Measurements from ENCODE around the gene ABCA1.

ABCA1 gene

DNA sequence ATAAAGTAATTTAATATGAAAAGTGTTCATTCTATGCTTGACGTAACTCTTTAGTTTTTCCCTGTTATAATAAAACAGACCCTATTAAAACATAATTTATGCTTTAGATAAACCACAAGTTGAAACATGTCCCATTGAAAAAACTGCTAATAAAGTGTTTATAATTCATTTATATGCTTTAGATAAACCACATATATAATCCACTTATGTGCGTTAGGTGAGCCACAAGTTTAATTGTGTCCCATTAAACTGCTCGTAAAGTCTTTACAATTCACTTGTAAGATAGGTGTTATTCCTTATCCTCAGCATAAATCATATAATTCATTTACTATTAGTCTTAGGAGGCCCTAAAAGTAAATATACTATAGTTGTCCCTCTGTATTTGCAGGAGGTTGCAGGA, 160.4 kb downstream of the ABCA1 start:
- DNase-seq: no peak

DNA sequence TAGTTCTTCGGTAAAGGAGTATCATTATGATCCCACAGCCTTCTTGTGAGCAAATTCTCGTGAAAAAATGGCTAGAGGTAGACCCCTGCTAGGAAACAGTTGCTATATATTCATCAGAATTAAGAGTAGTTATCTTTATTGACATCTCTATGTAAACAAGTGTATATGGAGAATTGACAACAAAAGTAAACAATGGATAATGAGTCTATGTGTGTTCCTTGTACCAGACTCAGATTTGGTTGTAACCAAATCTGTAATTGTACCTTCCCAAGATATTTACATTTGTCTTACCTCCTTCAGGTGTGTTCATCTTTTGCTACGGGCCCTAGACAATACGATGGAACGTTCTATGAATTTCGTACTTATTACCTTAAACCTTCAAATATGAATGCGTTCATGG, 161.9 kb downstream of the ABCA1 start:
- DNase-seq: no peak

DNA sequence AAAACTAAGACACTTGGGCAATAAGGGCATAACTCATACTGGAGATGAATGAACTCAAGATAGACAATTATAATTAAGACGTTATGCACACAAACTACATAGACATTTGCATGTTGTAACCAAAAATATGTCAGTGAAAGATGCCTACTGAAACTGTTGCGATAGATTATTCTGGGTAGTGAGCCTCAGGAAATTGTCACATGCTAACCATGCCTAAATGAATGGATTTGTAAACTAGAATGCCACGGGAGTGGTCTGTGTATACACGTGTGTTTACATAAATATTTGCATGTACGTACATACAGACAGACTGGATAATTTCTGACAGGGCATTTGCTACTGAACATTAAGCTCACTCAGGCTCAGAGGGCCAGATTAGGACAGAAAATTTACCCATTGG, 162.8 kb downstream of the ABCA1 start:
- peak in 1 of 51 donors; percentile 27 for DNase-seq

DNA sequence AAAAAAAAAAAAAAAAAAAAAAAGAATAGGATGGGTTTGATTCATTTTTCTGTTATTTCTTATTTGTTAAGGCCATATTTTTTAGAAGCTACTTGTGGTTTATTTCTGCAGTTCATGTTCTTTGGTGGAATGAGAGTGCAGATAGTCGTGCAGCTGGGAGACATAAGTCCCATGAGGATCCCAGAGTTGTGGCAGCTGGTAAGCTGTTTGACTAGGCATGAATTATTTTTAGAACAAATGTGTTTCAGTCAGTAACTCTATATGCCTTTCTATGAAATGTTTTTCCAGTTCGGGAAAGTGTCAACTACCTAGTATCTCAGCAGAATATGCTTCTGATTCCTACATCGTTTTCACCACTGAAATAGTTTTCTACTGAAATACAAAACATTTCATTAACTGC, 169.0 kb downstream of the ABCA1 start:
- no peak for DNase-seq

DNA sequence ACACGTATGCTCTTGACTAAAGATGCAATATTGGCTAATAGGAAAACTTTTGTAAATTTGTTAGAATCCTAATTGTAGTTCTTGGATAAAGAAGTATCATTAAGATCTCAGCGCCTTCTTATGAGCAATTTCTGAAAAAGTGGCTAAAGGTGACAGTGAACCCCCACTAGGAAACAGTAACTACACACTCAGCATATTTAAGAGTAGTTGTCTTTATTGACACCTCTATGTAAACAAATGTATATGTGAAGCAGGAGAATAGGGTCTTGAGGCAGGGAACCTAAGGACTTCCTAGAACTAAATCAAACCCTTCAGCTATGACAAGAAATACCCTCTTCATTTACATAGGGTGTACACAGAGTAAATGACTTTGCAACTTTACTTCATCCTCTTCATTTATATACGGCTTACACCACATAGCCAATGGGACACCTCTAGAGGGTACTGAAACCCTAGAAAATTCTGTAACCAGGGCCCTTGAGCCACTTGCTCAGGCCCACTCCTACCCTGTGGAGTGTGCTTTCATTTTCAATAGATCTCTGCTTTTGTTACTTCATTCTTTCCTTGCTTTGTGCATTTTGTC, 177.7 kb downstream of the ABCA1 start:
- DNase-seq: no peak

DNA sequence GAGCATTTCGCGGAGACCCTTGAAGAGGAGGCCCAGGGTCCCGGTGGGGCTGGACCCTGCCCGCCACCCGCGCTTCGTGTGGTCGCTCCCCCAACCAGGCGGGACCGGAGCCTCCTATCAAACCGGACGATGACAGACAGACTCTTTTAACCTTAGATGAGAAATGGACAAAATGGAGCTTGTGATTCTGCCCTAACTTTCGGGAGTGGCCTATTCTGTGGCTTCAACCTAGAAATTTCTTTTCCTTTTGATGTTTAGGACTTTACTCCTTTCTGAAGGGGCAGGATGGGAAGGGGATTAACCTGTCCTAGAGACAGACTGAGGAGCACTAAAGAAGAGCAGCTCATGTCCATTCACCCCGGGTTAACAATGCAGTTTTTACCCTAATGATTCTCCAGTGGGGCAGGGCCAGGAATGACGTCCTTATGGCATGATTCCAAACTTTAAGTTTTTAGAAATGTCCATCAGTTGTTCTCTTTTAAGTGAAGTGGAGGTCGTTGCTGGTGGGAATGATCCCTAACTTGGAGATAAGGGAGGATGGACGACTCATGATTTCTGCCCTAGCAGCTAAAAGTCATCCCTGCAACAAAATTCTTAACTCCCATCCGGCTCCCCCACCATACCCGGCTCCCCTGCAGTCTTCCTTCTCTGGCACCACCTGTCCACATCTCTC, 179.5 kb downstream of the ABCA1 start:
- DNase-seq: peak in 2 of 51 donors; percentile 39 to 52

DNA sequence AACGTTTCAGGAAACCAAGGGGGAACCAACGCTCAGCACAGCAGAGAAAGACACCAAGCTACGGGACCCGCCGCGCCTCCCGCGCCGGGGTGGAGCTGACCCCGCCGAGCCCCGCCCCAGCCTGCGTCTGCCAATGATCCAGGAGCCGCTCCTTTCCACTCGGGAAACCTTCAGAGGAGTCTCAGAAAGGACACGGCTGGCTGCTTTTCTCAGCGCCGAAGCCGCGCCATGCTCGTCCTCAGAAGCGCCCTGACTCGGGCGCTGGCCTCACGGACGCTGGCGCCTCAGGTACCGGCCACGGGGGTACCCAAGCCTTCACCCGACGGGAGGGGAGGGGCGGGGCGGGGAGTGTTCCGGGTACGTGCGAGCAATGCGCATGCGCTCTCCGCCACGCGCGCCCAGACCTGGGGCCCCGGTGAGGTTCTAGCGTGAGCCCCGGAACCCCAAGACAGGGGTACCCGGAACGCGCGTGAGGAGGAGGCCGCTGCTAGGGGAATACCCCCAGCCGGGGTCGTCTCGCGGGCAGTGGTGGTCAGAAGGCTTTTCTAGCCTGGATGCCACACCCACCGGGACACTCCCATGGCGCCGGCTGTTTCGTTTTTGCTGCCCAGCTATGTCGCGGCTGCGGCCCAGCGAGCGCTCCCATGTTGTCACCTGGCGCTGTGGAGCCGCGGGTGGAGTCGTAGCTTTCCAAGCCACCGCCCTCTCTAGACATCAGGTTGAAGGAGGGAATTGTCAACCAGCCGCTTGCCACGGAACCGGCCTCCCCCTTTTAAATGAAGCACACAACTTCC, 180.2 kb downstream of the ABCA1 start, which contains the start of gene NIPSNAP3A:
NIPSNAP3A (plus strand) TSS at position 119 of the 794 bp plus-strand sequence; CDS start at position 229, 110 bp downstream.
- peak; percentile 20 to 97 (median 81) for DNase-seq

DNA sequence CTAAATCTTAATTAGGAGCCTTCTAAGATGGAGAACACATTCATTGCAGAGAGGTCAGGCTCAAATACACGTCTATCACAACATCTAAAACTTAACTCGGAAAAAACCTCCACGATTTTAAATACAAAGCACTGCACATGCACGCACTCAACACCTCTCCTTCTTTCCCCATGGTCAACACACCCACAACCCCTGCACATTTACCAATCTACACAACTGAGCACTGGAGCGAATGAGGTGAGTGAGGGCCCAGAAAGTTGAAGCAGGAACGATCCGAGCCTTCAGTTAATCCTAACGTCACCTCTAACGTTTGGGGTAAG, 180.8 kb downstream of the ABCA1 start:
- no peak for DNase-seq

DNA sequence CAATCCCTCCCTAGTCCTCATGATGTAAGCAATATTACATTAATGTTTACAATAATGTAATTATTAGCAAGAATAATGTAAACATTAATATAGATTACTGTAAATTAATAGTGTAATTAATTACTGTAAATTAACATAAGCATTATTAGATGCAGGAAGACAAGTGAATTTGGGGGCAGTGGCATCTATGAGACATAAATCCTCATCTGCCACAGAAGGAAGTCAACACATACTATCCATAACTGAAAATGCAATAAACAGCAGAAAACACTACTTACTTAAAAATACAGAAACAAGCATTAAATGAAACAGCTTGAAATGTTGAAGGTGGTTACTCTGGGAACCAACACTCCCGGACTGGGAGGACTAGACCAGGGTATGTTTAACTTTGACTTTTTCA, 181.2 kb downstream of the ABCA1 start:
- DNase-seq: no peak

DNA sequence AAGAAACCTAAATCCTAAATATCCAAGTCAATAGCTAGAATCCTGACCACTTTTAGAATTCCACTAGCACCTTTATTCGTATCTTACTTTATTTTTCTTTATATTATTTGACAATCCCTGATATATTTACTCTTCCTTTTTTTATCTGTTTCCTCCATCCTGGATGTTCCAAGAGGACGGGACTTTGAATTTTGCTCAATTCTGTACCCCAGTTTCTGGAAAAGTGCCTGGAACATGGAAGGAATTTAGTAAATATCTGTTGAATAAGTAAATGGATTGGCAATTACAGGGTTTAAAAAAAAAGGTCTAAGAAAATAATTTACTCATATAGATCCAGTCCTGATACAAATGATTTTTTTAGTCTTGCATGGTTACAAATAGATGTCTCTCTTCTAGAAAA, 181.7 kb downstream of the ABCA1 start:
- no peak for DNase-seq

DNA sequence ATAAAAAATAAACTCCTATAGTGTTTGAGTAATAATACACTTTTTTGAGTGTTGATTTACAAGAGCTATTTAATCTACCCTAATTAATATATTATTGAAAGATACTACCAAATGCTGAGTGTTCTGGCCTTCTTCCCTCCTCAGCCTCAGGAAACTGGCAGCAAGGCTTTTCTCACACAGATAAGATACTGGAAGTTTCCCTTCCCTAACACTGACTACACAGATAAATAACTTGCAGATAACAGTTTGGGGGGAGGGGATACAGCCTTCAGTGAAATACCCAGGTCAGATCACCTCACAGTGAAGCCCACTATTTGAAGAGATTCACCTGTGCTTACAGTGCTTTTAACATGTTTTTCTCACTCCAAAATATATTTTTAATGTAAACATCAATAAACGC, 182.1 kb downstream of the ABCA1 start:
- DNase-seq: no peak

DNA sequence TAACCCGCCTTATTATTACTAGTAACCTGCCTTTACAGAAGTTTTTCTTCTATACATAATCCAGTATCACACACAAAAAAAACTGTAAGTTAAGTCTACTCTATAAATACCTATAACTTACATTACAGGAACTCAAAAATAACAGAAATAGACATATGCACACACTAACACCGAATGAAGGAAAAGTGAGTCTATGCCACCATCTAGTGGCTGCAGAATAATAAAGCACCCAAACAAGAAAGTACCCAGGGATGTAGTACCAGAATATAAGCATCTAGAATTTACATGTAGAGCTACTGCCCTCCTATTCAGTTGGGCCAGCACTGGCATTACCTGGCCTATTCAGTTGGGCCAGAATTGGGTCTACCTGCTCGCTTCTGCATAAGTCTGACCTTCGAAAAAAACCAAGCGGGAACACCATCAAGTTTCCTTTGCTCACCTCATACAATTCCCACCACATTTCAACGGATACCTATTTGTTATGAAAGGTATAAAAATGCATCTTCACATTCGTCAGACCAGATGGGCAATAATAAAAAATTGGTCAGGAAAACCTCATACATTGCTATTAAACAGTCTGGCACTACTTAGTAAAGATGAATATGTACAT, 184.5 kb downstream of the ABCA1 start:
- peak in 9 of 51 donors; percentile 1 to 44 (median 8) for DNase-seq

DNA sequence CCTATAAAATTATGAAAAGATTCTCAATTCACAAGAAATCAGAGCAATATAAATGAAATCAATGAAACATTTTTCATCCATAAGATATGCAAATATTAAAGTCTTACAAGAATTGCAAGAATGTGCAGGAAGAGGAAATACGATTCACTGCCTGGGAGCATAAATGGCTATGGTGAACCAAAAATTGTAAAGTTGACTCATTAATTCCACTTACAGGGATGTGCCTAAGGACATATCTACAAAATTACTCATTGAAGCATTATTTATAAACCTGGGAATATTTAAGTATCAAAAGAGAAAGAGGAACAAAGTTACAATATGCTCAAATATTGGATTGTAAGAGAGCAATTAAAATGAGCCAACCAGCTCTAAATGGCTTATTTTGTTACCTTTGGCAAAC, 187.3 kb downstream of the ABCA1 start:
- no peak for DNase-seq

DNA sequence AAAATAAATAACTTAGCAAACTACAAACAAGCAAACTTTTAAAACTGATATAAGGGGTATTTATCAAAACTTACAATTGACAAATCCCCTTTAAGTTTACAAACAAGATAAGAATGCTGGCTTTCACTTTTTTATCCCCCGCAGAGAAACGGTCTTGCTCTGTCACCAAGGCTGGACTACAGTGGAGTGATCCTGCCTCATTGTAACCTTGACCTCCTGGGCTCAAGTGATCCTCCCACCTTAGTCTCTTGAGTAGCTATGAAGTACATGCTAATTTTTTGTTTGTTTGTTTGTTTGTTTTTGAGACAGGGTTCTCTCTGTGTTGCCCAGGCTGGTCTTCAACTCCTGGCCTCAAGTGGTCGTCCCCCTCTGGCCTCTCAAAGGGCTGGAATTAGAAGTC, 189.5 kb downstream of the ABCA1 start:
- DNase-seq: no peak

All from hypothalamus (tissue), 51 donors.